ENCODE measurements around the gene KLC3.
"Not testable (repeated sequence)": the region's sequence is repeated elsewhere in the genome, so short reads cannot be mapped to it uniquely, and the experiment has no call there.

The KLC3 gene

DNA sequence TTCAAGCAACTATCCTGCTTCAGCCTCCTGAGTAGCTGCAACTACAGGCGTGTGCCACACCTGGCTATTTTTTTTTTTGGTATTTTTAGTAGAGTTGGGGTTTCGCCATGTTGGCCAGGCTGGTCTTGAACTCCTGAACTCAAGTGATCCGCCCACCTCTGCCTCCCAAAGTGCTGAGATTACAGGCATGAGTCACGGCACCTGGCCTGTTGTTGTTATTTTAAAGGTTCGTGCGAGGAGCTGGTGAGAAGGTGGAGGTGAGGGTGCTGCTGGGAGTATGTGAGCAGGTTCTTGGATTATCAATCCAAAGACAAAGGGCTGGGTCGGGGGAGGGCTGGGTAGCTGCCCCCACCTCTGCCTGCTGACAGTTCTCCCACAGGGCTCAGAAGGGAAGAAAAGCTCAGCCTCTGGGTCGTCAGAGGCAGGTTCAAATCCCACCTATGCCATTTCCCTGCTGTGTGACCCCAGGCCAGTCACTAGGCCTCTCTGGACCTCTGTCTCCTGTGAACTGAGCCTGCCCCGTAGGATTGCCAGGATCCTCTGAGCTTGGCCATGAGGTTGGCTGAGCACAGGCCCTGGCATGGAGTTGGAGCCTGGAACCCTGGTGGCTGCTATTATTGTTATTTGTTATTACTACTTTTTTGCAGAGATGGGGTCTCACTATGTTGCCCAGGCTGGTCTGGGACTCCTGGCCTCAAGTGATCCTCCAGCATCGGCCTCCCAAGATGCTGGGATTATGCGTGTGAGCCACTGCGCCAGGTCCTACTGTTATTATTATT, 19.4 kb upstream of the KLC3 start:
- DNase-seq: no peak

DNA sequence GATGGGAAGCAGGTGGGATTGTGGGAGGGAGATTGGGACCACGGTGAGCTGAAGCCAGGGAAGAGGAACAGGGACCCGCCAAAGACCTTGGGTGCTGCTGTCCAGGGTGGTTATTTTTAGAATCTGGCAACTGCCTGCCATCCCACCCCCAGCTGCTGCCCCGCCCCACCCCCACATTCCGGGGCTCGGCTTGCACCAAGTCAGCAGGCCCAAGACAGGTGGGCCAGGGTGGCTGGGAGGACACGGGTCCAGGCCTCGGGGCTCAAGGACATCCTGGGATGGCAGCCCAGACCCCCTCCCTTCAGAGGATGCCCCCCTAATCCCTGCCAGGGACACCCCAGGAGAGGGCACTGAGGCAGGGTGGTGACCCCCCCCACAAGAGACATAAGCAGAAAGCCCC, 18.7 kb upstream of the KLC3 start:
- no peak for DNase-seq

DNA sequence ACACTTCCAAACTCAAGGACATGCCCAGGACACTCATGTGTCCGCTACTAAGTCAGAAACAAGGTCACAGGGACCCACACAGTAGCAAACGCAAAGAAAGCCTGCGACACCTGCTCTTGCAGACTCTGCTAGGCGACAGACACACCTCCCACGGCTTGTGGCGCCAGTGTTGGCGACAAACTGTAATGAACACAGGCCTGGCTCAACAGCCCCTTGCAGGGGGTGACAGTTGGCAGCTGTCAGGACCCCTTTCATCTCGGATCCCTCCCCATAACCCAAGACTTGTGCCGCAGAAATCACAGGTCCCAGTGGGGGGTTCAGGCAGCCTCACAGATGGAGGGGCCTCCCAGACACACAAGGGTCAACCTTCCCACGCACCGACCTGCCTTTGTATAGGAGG, 18.2 kb upstream of the KLC3 start:
- DNase-seq: no peak

DNA sequence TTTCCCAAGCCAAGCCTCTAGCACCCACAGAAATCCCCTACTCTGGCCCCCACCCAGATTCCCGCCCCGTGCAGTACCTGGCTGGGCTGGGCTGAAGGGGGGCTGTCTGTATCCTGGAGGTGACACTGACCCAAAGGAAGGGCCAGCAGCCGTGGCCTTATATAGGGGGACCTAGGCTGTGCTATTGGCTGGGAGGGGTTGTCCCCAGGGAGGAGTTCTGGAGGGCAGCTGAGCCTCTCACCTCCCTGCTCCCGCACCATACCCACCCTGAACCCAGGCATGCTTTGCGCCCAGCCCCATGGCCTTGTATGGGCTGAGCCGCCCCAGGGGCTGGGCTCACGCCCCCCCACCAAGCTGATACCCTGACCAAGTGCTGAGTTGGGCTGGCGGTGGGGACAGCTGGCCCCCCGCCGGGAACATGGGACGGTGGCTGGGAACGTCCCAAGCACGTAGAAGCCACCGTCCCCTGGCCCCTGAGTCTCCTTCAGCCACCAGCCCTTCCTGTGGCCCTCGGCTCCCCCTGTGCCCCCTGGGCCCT, 17.7 kb upstream of the KLC3 start, which contains the start of gene CKM:
Gene CKM, minus strand, starts transcription at position 132 of the 538 bp plus-strand sequence. CDS start 3,162 bp downstream, outside the sequence.
- no peak for DNase-seq

DNA sequence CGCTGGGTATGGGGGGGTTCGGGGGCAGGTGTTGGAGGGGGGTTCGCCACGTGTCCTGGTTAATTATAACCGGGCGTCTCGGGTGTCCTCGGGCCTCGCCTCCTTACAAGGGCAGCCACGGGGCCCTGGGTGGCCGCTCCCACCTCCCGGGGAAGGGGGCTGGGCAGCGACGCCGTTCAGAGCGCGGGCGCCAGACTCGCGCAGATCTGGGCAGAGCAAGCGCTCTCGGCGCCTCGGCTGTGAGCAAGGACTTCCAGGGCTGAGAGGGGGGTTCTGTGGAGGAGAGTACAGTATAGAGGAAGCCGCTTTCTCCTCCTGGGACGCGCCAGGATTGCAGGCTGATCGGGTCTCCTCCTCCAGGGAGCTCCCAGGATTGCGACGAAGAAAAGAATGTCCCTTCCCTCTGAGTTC, 16.9 kb upstream of the KLC3 start:
- DNase-seq: no peak

DNA sequence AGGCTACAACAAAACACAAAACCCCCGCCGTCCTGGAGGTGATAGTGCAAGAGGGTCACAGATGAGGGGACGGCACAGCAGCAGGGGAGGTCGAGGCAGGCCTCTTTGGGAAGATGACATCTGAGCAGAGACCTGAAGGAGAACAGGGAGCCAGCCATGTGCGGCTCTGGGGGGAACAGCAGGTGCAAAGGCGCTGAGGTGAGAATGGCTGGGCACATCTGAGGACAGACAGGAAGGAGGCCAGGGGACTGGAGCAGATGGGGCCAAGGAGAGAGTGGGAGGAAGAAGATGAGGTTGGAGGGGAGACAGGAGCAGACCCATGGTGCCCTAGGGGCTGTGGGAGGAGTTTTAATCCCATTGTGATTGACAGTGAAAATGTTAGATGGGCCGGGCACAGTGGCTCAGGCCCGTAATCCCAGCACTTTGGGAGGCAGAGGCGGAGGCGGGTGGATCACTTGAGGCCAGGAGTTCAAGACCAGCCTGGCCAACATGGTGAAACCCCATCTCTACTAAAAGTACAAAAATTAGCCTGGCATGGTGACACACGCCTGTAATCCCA, 16.1 kb upstream of the KLC3 start:
- no peak for DNase-seq

DNA sequence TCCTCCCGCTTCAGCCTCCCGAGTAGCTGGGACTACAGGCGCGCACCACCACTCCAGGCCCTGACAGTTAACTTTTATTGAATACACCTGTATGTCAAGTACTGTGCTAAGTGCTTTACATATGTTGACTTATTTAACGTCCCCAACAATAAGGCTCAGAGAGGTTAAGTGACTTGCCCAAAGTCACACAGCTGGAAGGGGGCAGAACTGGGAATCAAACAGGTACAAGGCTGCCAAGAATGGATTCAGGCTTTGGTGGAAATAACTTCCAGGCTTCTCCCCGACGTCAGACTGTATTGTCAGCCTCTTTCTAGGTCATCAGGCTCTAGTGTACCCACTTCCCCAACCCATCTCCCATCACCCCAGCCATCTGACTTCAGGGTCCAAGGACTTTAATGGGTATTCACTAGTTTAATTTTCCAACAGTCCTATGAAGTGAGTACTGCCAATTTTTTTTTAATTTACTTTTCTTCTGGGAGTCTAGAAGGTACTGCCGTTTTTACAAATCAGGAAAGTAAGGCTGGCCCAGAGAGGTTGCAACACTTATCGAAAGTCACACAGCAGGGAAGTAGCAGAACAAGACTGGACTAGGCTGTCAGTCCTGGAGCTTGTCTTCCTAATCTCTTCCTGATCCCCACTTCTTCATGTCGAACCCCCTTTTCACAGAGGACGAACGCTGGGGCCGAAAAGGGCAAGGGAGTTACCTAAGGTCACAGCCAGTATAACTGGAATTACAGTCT, 13.0 kb upstream of the KLC3 start:
- DNase-seq: no peak

DNA sequence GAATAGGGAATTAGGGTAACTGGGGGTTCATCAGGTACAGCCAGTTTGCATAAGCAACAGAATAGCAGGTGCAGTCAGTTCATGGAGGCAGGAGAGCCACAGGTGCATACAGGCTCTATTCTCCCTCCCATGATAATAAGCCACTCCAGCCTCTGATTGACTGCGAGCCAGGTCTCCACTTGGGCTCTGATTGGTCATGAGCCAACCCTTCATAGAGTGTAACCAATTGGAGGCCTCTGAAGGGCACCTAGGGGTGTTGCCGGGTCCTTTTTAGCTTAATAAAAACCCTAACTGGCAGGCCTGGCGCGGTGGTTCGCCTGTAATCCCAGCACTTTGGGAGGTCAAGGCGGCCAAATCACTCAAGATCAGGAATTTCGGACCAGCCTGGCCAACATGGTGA, 9.1 kb upstream of the KLC3 start:
- peak; percentile 42 for DNase-seq

DNA sequence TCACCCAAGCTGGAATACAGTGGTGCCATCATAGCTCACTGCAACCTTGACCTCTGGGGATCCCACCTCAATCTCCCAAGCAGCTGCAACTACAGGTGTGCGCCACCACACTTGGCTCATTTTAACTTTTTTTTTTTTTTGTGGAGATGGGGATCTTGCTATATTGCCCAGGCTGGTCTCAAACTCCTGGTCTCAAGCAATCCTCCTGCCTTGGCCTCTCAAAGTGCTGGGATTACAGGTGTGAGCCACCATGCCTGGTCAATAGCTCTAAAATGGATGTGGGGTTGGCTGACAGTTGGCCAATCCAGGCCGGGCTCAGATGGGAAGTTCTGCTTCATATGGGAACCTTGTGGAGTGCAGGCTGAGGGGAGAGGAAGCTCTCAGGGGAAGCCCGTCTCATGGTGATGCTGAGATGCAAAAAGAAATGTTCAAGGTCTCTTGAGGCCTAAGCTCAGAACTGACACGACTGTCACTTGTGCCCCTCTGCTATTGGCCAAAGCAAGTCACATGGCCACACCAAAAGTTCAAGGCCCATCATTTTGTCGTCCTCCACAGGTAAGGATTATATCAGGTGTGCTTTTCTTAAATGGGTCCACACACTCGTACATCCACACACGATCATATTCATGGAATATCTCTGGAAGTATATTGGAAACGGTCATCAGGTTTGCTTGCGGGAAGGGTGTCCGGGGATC, 6.8 kb upstream of the KLC3 start:
- DNase-seq: no peak

DNA sequence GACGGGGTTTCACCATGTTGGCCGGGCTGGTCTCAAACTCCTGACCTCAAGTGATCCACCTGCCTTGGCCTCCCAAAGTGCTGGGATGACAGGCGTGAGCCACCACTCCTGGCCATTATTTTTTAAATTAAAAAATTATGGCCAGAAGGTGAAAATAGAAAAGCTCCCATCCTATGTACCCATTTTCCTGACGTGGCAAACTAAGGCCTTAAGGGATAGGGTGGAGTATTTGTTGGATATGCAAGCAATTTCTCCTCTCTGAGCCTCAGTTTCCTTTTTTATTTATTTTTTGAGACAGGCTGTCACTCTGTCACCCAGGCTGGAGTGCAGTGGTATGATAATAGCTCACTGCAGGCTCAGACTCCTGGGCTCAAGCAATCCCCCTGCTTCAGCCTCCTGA, 5.7 kb upstream of the KLC3 start:
- DNase-seq: not testable (repeated sequence)

DNA sequence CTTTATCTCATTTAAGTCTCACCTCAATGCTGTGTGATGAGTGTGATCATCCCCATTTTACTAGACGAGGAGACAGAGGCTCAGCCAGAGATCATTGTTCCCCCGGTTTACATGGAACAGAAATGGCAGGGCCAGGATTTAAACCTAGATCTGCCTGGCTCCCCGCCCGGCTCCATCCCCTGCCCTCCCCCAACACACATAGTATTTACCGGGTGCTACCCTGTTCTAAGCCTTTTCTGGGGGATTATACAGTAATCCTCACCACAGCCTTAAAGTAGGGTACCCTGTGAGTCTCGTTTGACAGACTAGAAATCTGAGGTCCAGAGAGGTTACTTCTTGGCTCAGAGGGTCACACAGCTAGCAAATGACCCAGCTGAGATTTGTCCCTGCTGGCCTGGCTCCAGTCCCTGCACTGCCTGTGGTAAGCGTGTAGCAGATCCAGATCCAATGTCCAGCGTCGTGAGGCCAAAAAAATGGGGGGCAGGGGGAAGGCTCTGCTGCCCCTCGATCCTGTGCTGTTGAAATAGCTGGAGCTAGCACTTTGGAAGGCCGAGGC, 3.8 kb upstream of the KLC3 start:
- no peak for DNase-seq

DNA sequence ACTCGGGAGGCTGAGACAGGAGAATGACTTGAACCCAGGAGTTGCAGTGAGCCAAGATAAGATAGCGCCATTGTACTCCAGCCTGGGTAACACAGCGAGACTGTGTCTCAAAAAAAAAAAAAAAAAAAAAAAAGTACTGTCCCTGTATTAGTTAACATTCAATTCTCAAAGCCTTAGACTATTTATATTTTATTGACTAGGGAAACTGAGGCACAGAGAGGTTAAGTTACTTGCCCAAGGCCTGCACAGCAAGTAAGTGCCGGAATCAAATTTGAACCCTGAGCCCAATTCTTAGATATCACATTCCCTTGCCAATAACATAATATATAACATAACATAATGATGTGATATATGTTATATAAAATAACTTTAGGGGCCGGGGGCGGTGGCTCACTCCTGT, 921 bp upstream of the KLC3 start:
- no peak for DNase-seq

DNA sequence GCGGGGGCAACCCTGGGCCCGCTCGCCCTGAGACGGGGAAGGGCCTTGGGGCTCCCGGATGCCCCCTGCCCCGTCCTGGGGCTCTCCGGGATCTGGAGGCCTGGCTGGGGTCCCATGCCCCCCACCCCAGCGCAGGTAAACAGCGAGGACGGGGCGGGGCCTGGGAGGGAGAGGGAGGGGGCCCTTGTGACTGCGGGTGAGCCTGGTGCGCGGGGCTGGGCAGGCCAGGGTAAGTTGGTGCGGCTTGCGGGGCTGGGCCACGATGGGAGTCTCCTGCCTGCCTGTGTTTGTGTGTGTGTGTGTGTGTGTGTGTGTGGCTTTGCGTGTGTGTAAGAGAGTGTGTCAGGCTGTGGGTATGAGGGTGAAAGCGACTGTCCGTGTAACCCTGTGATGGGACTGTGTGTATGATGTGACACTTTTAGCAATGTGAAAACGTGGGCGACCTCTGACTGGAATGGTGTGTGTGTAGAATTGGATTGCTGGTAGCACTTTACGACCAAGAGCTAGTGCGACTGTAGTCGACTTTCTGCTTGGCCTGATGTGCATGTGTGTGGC, 426 bp downstream of the KLC3 start:
- DNase-seq: no peak

DNA sequence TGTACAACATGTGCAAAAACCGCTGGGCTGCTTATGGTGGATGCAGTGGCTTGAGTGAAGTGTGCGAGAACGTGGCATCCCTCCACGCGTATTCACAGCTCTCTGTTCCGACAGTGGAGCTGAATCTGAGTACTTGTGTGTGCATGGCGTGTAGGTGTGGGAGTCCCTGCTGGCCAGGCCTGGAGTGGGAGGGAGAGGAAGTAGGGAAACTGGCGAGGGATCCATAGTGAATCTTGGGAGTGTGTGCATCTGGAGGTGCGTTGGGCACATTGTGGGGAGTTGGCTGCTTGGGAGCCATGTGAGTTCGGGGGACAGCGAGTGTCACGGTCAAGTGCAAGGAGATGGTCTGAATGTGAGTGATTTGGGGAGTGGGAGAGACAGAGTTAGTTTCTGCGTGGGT, 2.4 kb downstream of the KLC3 start:
- DNase-seq: no peak

DNA sequence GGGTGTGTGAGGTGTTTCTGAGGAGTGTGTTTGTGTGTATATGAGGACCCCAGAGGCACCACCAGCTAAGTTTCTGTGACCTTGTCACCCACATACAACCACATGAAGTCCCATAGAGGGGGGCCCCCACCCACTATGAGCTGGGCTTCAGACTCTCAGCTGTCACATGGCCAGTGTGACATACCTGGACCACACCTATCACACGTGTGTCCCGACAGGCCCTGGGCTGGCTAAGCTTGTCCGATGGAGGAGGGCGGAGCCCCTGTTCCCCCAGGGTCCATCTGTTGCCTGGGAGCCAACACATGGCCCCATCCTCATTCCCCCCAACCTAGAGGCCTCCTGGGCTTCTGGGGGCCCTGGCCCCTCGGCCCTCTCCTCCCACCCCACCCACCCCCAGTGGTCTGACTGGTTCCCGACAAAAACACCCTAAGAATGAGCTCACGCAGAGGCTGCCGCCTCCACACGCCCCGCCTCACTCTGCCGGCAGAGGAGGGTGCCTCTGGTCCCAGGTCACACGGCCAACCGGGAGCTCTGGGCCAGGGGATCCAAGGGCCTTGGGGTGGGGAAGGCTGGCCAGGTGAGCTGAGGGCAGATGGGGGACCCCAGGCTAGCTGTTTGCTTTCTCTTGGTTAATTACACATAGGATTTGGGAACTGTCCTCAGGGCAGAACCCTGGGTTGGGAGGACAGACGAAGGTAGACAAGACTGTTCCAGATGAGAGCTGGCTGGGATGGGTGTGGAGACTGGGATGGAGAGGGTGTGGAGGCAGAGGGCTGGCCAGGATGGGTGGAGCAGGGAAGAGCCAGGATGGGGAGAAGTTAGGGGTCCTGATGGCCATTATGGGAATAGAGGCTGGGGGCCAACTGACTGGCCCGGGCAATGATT, 4.3 kb downstream of the KLC3 start:
- DNase-seq: no peak

DNA sequence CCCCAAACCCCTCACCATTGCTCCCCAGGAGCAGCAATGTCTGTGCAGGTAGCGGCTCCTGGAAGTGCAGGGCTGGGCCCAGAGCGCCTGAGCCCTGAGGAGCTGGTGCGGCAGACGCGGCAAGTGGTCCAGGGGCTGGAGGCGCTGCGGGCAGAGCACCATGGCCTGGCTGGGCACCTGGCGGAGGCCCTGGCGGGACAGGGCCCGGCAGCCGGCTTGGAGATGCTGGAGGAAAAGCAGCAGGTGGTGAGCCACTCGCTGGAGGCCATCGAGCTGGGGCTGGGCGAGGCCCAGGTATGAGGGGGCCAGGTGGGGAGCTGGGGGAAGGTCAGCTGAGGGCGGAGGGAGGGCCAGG, 4.9 kb downstream of the KLC3 start:
- no peak for DNase-seq

DNA sequence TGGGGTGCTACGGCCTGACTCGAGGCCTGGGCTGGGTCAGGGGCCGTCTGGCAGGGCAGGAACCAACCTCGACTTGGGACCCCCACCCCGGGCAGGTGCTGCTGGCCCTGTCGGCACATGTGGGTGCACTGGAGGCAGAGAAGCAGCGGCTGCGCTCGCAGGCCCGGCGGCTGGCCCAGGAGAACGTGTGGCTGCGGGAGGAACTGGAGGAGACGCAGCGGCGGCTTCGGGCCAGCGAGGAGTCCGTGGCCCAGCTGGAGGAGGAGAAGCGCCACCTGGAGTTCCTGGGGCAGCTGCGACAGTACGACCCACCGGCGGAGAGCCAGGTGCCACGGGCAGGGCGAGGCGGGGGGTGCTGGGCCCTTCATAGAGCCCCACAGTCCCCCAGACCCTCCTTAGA, 5.9 kb downstream of the KLC3 start:
- DNase-seq: no peak

DNA sequence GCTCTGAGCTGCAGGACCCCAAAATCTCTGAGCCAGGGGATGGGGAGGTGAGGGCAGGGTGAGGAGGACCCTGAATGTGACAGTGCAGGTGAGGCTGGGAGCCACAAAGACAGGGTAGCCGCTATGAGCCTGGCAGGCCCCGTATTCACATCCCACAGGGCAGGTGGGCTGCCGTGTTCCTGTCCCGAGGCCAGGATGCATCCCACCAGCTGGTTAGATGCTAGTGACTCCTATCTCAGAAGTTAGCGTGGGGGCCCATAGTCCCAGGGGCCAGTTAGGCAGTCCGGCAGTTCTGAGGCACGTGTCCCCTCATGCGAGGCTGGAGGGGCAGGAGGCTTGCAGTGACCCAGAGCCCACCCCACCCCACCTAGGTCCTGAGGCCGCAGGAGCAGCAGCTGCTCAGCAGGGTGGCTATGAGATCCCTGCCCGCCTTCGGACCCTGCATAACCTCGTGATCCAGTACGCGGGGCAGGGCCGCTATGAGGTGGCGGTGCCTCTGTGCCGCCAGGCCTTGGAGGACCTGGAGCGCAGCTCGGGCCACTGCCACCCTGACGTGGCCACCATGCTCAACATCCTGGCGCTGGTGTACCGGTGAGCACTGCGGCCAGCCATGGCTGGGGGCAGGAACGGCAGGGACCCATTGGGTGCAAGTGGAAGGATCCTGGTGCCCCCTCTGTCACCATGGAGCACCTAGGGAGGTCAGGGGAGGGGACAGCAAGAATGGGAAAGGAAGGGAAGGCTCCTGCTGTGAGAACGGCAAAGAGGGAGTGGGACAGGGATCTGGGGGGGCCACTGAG, 7.2 kb downstream of the KLC3 start:
- no peak for DNase-seq

DNA sequence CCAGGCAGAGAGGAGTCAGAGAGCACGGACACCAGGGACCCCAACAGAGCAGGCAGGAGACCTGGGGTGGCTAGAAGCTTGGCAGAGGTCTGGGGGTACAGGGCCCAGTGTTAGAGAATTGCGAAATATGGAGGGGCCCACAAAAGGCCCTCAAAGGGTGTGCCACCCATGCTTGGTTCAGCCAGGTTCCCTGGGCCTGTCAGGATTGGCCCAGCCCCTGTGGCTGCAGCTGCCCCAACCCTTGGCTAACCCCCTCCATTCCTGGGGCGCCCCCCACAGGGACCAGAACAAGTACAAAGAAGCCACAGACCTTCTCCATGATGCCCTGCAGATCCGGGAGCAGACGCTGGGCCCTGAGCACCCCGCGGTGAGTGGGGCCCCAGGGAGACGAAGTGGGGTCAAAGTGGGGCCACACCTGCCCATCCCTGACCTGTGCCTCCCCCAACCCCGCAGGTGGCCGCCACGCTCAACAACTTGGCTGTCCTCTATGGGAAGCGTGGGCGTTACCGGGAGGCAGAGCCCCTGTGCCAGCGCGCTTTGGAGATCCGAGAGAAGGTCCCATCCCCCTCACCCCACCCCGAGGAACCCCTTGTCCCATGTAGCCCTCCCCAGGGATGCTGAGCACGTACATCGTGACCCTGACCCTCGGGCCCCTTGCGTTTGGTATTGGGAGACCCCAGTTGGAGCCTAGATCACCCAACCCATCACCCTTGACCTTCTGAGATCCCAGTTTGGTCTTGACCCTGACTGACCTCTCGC, 8.0 kb downstream of the KLC3 start:
- DNase-seq: no peak

DNA sequence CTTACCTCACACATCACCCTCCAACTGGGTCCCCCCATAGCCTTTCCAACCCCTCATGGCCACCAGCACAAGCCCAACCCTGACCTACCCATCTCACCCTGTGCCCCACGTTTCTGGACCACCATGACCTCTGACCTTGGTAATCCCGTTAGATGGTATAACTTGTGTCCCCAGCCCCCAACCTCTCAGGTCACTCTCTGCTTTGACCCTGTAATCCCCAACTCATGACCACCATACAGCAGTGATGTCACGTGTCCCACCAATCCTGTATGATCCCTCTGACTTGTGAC, 8.5 kb downstream of the KLC3 start:
- no peak for DNase-seq

Measured in NCI-H1436 treated with DMSO at 0.1 percent for 48 hours (cell line).